Myocyte (in vitro differentiated cells): ENCODE data around the gene FRMD6. TPM values are rescaled to one million over a fixed set of nuclear protein-coding genes. Genes with fewer than 3 reads are reported as not detected.
"Not testable (repeated sequence)": the region's sequence is repeated elsewhere in the genome, so short reads cannot be mapped to it uniquely, and the experiment has no call there.

Experiments used
- DNase-seq: peaks from one replicate; pipeline ENCODE4 v3.0.0-alpha.2; 2012; ENCODE audit warnings: low read depth
- total RNA-seq: library from RNA; depleted of rRNA; stranded (reverse); fragments of >200 nt; gene quantifications from 2 replicates; pipeline ENCODE4 v1.2.3, GENCODE V29; 2014

Gene FRMD6
- total RNA-seq, 1 donor from 2014 or later = 96.5 TPM

GRCh38 chr14:51719955-51720354, 68.2 kb downstream of the FRMD6 start:
- DNase-seq = no peak

GRCh38 chr14:51723990-51724389, 72.3 kb downstream of the FRMD6 start:
- no peak for DNase-seq

- DNase-seq = no peak
Measured at GRCh38 chr14:51724650-51725049, 72.9 kb downstream of the FRMD6 start.

- DNase-seq = no peak
Measured at GRCh38 chr14:51725061-51725460, 73.4 kb downstream of the FRMD6 start.

GRCh38 chr14:51726166-51726899, 74.6 kb downstream of the FRMD6 start:
- no peak for DNase-seq

- no peak for DNase-seq
Measured at GRCh38 chr14:51727526-51727925, 75.8 kb downstream of the FRMD6 start.

GRCh38 chr14:51730098-51730497, 78.4 kb downstream of the FRMD6 start:
- DNase-seq = no peak

- no peak for DNase-seq
Measured at GRCh38 chr14:51730684-51731083, 79.0 kb downstream of the FRMD6 start.

GRCh38 chr14:51732494-51733112, 80.9 kb downstream of the FRMD6 start:
- DNase-seq = no peak

- DNase-seq = no peak
Measured at GRCh38 chr14:51733147-51733546, 81.4 kb downstream of the FRMD6 start.

- peak; percentile 52 for DNase-seq
Measured at GRCh38 chr14:51735851-51736250, 84.1 kb downstream of the FRMD6 start.

GRCh38 chr14:51738754-51739153, 87.0 kb downstream of the FRMD6 start:
- DNase-seq = peak; percentile 55

GRCh38 chr14:51743588-51744000, 91.9 kb downstream of the FRMD6 start:
- DNase-seq = no peak

GRCh38 chr14:51744372-51745130, 92.8 kb downstream of the FRMD6 start:
- DNase-seq = no peak

GRCh38 chr14:51746823-51747222, 95.1 kb downstream of the FRMD6 start:
- DNase-seq = not testable (repeated sequence)

GRCh38 chr14:51750542-51750941, 98.8 kb downstream of the FRMD6 start:
- no peak for DNase-seq

- not testable (repeated sequence) for DNase-seq
Measured at GRCh38 chr14:51751611-51752345, 100.1 kb downstream of the FRMD6 start.

- DNase-seq = not testable (repeated sequence)
Measured at GRCh38 chr14:51757756-51758155, 106.0 kb downstream of the FRMD6 start.

- no peak for DNase-seq
Measured at GRCh38 chr14:51759950-51760349, 108.2 kb downstream of the FRMD6 start.

- peak; percentile 28 for DNase-seq
Measured at GRCh38 chr14:51765726-51766125, 114.0 kb downstream of the FRMD6 start.

- not testable (repeated sequence) for DNase-seq
Measured at GRCh38 chr14:51766586-51766985, 114.9 kb downstream of the FRMD6 start.
